ENCODE data around the gene ACOT7. TPM values are rescaled to one million over a fixed set of nuclear protein-coding genes. Genes with fewer than 3 reads are reported as not detected.

The ACOT7 gene
- total and polyA plus RNA-seq, 2 of the 13 experiments (the other 11 are each of a cell fraction or from before 2014, with no cell fraction given), result 33.0 to 55.8 TPM

GRCh38 chr1:6245086-6245868 is 148.3 kb downstream of the ACOT7 start (continued):
- TF ChIP-seq ZSCAN5A (CRISPR knock-in tag; IDR thresholded peaks at IDR 0.05; ENCODE audit: borderline replicate concordance) (peak; percentile 93; the same call in 1 of the 2 replicates), PCBP2 (optimal IDR thresholded peaks at IDR 0.05; ENCODE audit: low read depth, low read length, poor library complexity, severe bottlenecking) (no peak), KLF12 (CRISPR knock-in tag; IDR thresholded peaks at IDR 0.05; ENCODE audit: borderline replicate concordance) (peak; percentile 98), TCF7L2 (IDR thresholded peaks at IDR 0.05; ENCODE audit: low read depth, low read length) (no peak), MTA3 (CRISPR knock-in tag; IDR thresholded peaks at IDR 0.05) (no peak), ATF6 (CRISPR knock-in tag; conservative IDR thresholded peaks at IDR 0.05) (peak; percentile 98), IKZF5 (CRISPR knock-in tag; IDR thresholded peaks at IDR 0.05) (peak; percentile 95), ATF3 (CRISPR knock-in tag; IDR thresholded peaks at IDR 0.05) (peak; percentile 94), ZFP41 (CRISPR knock-in tag; IDR thresholded peaks at IDR 0.05; ENCODE audit: borderline replicate concordance) (peak; percentile 94), MIER3 (CRISPR knock-in tag; IDR thresholded peaks at IDR 0.05; ENCODE audit: borderline replicate concordance) (peak; percentile 92; the same call in 1 of the 2 replicates), ZNF775 (CRISPR knock-in tag; IDR thresholded peaks at IDR 0.05; ENCODE audit: borderline replicate concordance) (no peak), MAF1 (CRISPR knock-in tag; IDR thresholded peaks at IDR 0.05; ENCODE audit: borderline replicate concordance) (peak; percentile 98), HNRNPUL1 (IDR thresholded peaks at IDR 0.05; ENCODE audit: low read depth, low read length) (no peak), ARNTL (CRISPR knock-in tag; IDR thresholded peaks at IDR 0.05) (peak; percentile 89), FOXC1 (CRISPR knock-in tag; IDR thresholded peaks at IDR 0.05; ENCODE audit: borderline replicate concordance) (peak; percentile 99), ZNF83 (CRISPR knock-in tag; IDR thresholded peaks at IDR 0.05; ENCODE audit: borderline replicate concordance) (peak; percentile 99), GTF3A (CRISPR knock-in tag; conservative IDR thresholded peaks at IDR 0.05) (no peak), FOSL2 (CRISPR knock-in tag; IDR thresholded peaks at IDR 0.05) (peak; percentile 76), ISL2 (CRISPR knock-in tag; IDR thresholded peaks at IDR 0.05) (peak; percentile 94), ZNF652 (CRISPR knock-in tag; IDR thresholded peaks at IDR 0.05; ENCODE audit: borderline replicate concordance, low read depth) (peak; percentile 43; the same call in 1 of the 2 replicates), DR1 (CRISPR knock-in tag; IDR thresholded peaks at IDR 0.05) (peak; percentile 38; the same call in 1 of the 2 replicates), GLI4 (CRISPR knock-in tag; IDR thresholded peaks at IDR 0.05; ENCODE audit: borderline replicate concordance) (peak; percentile 98), EEA1 (CRISPR knock-in tag; IDR thresholded peaks at IDR 0.05; ENCODE audit: borderline replicate concordance) (peak; percentile 100), ZKSCAN1 (IDR thresholded peaks at IDR 0.05; ENCODE audit: low read length) (no peak), KDM6A (CRISPR knock-in tag; IDR thresholded peaks at IDR 0.05; ENCODE audit: low read depth) (no peak)

Measured in HepG2 (cell line).